MM.1S (cell line): ENCODE results near the gene TMOD3.

ENCODE experiments used
- CTCF ChIP-seq: fragments of 300-600 bp; sonication (generic); IDR thresholded peaks from 2 replicates; pipeline ENCODE4 v1.5.1; 2016; ENCODE audit warnings: antibody characterized with exemption, low read length, mixed read lengths
- EZH2phosphoT487 ChIP-seq: fragments of 300-600 bp; sonication (generic); IDR thresholded peaks from 2 replicates; pipeline ENCODE4 v1.6.1; 2018; ENCODE audit warnings: antibody characterized with exemption, low read length

GRCh38 chr15:51828621-51829375 is 655 bp upstream of the TMOD3 start:
- TF ChIP-seq EZH2phosphoT487: no peak
- TF ChIP-seq CTCF: no peak
